HG03060 (cell line): ENCODE data around the gene KRT10.

Experiments used
- ATAC-seq: cut with Tn5 transposase; IDR thresholded peaks from one replicate; pipeline ENCODE4 v1.9.1; 2021; ENCODE audit warnings: low read depth, moderate number of reproducible peaks; ENCODE audit not compliant: unreplicated experiment

KRT10 gene

DNA sequence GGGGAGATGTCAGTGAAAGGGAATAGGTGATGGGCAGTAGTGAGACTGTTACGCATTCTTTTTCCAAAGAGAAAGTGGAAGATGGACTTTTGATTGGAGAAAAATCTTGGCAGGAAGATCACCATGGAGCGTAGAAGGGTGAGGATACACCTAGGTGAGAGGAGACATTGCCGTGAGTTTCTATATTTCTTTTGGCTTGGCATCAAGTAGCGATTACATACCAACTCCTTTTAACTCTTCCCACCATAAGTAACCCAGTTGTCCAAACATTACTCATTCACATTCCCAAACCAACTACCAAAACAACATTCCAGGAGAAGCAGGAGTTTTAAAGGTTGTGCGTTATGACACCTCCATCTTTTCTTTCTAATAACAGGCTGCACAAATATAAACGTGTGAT lies 11.9 kb downstream of the KRT10 start:
- no peak for ATAC-seq

DNA sequence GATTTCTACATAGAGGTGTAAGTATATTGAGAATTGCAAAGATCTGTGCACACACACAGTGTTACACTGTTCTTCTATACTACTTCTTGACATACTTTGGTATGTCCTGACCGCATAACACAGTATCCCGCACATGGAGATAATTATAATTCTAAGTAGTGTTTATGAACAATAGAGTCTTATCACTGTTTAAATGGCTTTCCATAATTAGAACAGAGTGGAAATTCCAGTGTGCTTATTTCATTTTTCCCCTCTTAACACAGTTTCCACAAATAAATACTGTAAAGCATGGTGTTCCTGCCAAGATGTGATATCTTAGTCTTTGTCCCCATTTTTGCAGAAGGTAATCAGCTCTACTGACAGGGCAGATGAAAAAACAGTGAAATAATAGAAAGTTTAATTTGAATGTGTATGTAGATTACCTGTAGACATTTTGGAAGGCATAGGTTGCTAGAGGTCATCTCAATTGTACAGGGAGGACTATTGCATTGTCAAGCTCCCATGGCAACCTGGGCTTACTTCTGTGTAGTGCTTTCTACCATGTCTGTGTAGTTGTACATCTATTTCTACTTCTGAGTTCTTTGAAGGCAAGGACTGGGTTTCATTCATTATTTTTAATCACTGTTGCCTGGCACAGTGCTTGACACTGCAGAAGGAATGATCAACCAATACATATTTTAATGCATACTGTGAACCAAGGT lies 12.5 kb downstream of the KRT10 start:
- ATAC-seq = no peak

DNA sequence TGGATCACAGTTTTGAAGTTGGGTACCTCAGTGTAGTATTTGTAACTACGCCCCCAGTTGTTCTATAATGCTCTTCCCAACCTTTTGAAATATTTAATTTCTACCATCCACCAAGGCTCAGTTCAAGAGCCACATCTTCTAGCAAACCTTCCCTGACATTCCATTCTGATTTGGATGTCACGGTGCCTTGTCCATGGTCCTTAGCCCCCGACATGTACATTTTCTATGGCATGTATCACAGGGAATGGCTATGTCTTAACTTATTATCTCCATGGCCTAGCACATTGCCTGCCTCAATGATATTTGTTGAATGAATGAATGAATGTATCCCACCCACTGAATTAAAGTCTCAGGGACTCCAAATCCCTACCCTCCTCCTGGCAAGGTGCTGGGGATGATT lies 16.3 kb downstream of the KRT10 start:
- ATAC-seq = no peak

DNA sequence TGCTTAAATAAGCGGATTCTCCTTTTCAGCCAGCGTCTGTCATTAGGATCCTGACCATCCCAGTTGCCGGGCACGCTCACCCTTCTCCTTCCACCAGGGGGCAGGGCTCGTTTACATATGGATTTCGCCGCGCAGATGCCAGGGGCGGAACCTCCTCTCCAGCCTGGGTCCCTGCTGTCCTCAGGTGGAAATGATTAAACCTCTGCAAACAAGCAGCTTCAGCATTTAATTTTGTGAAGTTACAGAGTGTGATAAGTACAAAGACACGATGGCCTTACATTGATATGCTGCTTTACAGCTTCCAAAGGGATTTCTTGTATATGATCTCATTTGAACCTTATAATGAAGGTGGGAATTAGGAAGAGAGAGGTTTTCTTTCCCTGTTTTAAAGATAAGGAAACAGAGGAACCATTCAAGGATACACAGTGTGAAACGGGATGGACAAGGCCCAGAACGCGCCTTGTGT lies 18.8 kb downstream of the KRT10 start:
- no peak for ATAC-seq

DNA sequence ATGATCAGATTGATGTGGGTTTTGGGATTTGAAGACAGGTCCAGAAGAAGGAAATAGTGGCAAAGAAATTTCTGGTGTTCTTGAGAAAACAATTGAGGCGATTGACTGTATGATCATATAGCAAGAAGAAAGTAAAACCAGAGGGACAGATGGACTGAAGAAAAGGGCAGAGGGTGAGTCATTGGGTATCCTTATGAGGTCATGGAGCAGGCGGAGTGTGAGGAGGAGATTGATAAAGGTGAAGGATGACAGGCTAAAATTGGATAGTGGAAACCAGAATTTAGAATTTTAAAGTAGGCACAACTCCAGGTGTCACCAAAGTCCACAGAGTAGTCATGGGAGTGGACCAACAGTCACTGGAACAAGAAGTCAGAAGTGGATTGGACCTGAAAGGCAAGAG lies 21.3 kb downstream of the KRT10 start:
- no peak for ATAC-seq

DNA sequence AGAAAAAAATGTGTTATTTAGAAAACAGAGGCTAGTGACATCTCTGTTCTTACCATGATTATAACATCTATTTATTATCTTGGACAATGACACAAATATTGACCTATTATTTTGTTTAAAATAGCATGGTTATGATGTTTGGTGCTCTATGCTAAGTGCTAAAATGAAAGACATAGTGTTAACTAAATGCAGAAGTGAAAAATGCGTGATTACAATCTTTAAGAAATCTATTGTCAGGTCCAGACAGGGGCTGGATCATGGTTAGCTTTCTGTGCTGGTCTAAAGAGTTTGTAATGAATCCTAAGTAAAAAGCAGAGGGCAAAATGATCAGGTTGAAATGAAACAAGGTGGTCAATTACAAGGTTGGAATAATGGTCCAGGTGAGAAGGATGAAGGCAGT lies 22.0 kb downstream of the KRT10 start:
- ATAC-seq = no peak

DNA sequence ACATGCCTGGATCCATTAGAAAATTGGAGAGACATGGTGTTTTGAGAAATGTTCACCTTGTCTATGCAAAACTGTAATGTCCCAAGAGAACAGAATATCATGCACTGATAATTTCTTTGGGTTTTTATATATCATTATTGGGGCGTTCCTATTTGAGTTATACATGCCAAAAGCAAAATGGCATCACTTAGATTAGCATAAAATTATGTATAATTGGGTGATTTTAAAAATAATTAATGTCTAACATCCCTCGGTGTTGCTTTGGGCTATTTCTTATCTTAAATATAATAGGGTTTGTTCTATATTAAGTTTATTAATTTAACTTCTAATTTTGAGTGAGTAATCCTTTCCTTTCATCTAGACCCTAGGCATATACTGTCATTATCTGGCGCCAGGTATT lies 22.6 kb downstream of the KRT10 start, which contains the start of gene KRT28:
Gene KRT28, minus strand, starts transcription at position 101 of the 400 bp plus-strand sequence. Its CDS starts 66 bp downstream, at position 35.
- no peak for ATAC-seq

DNA sequence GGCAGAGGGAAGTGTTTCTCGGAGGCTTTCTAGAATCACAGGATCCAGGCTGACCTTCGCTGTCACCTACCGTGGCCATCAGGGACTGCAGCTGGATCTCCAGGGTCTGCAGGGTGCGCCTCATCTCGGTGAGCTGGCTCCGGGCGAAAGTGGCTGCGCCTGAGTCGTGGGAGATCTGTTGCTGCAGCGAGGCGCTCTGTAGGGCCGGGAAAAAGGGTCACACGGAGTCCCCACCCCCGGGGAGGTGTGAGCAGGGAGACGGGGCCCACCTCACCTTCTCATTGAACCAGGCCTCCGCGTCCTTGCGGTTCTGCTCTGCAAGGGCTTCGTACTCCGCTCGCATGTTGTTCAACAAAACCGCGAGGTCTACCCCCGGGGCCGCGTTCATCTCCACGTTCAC lies 25.6 kb downstream of the KRT10 start:
- ATAC-seq = no peak

DNA sequence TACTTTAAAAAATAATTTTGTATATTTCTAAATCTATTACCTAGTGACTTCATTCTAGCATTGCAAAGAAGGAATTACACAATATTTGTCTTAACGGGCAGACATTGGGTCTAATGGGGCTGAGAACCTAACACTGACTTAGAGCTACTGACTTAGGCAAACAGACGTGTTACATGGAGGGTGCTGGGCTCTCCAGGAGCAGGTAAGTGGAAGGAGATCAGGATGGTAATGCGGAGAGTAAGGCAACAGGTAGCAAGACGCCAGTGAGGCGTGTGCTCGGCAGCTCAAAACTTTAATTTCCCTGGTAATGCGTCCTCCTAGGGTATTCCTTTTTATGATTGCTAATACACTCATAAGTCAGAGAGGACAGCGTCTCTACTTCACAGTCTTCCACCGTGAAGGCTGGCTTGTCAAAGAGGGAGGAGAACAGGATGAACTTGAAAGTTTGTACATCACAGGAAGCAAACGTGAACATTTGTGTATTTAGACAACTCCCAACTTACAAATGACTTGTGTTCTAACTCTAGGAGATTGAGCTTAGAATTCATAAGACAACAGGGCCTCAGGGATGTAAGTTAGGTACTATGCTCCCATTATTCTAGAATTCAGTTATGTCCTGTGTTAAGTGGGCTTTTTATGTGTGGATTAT lies 27.3 kb downstream of the KRT10 start:
- ATAC-seq = no peak

DNA sequence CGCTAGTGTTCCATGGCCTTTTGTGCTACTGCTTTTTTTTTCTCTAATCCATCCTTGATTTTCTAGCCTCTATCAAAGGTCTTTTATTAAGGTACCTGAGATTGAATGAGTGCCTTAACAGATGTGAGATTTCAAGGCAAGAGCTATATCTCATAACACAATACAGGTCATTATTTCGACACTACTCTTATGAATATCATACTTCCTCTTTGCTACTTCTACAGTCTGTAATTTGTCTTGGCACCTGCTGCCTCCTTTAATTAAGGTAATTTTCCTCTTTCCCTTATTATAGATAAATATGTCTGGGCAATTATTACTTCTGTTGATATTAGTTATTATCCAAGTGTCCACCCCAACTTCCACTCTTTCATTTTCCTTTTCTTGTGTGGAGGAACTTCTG lies 27.9 kb downstream of the KRT10 start:
- ATAC-seq = no peak

DNA sequence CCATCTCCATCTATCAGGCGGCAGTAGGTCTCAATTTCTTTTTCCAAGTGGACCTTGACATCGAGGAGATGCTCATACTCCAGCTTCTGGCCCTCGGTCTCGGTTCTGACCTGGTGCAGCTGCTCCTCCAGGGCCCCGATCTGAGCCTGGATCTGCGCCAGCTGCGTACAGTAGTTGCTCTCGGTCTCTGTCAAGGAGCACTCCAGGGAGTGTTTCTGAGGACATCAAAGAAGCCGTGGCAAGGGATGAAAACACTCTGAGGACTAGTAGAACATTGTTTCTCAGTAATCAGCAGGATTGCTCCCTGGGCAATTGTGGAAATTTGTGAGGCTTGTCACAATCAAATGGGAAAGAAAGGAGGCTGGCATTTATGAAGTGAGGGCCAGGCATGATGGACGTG lies 28.6 kb downstream of the KRT10 start:
- ATAC-seq = no peak

DNA sequence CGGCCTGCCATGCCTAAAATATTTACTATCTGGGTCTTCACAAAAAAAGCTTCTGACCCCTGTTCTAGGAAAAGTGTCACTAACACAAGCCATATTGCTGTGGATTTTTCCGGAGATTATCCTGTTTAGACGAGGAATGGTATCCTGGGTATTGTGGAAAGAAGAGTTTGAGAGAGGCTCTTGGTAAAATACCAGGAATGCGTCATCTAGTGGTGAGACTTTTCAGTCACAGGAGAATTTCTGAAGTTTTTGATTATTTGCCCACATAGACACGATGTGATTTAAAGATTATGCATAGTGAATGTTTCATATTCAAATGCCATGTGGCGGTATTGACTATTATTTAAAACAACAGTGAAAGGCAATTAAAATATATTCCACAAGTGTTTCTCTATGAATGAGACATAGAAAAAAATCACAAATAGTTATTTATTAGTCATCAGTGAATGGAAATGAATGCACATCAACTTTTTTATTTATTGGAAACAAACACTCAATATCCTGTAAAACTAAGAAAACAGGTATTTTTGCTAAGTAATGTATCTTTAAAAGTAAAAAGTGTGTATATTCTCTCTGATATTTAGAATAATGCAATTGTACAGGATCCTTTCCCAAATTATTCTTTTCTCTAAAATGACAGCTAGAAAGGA lies 30.5 kb downstream of the KRT10 start:
- no peak for ATAC-seq

DNA sequence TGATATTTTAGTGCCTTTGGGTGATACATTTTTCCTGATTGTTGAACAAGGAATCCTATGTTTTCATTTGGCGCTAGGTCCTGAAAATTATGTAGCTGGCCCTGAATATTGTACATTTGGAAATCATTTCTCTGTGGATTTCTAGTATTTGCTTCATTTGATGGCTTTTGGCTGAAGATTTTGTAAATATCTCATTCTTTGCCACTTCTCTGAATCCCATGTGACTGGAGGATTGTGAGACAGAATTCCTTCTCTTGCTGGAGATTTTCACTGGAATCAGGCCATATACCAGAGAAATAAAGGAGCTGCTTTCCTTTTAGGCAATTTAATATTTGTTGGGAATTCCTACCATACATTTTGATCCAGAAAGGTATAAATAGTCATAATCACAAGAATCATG lies 31.3 kb downstream of the KRT10 start:
- no peak for ATAC-seq

DNA sequence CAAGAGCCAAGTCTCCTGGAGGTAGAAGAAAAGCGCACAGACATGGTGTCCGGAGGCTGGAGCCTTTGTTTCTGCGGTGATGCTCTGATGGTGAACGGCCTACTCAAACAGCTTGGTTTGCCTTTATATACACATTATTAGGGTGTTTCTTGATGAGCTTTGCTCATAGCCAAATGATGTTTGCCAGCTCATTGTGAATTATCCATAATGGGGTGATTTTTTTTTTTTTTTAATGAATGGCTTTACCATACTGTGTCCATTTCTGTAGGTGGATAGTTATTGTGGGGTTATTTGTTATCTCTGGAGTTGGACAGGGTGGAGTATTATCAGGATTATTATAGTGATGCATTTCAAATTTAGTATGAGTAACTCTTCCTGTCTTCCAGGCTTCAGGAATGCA lies 40.0 kb downstream of the KRT10 start, which contains the start of gene KRT27:
Gene KRT27, minus strand, starts transcription at position 101 of the 400 bp plus-strand sequence. Its CDS starts 57 bp downstream, at position 44.
- ATAC-seq = no peak

DNA sequence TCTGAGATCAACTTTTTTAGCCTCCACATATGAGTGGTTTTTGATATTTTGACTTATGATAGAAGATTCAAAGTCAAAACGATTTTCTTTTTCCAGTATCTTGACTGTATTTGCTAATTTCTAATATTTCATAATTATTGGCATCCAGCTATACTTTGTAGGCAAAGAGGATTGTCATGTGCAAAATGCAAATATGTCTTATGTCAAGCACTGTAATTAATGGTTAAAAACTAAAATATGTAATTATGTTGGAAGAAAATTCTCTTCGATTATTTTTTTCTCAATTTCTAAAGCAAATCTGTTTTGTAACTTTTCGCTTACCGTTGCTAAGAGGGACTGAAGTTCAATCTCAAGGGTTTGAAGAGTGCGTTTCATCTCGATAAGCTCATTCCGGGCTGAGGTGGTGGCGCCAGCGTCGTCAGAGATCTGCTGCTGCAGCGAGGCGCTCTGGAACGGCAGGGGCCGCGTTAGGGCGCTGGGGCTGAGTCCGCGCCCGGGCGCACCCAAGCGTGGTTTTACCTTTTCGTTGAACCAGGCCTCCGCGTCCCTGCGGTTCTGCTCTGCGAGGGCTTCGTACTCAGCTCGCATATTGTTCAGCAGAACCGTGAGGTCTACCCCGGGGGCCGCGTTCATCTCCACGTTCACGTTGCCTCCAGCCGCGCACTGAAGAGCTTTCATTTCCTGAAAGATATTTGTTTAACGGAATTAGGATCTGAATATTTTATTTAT lies 43.1 kb downstream of the KRT10 start:
- no peak for ATAC-seq

DNA sequence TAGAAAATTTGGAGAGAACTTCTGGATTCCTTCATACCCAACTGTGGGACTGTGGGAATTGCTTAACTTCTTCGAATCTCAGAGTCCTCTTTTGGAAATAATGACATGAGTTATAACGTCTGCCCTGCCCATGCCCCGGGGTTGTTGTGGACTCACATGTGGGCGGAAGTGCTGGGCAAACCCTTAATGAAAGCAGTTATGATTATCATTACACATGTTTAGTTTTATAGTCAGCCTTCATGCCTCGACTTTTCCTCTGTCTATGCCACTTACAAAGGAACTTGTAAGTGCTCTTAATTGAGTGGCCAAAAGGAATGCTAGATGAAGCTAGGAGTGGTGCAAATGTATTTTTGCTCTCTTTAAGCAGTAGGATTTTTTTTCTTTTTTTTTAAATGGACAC lies 44.0 kb downstream of the KRT10 start:
- no peak for ATAC-seq

DNA sequence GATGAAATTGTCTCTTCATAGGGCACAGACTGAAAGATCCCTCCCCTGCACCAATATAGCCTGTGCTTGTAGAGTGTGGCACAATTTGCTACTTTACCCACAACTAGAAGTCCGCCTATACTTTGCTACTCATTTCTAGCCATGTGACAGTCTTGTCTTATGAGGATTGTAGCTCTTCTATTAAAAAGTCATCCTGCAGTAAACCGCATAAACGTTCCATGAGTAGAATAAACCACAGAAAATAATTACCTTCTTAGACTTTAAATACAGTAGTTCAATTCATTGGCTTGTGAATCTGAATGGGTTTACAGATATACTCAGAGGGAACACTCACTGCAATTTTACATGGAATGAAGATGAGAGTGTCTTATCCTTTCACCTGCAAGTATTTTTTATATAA lies 44.4 kb downstream of the KRT10 start:
- ATAC-seq = no peak

DNA sequence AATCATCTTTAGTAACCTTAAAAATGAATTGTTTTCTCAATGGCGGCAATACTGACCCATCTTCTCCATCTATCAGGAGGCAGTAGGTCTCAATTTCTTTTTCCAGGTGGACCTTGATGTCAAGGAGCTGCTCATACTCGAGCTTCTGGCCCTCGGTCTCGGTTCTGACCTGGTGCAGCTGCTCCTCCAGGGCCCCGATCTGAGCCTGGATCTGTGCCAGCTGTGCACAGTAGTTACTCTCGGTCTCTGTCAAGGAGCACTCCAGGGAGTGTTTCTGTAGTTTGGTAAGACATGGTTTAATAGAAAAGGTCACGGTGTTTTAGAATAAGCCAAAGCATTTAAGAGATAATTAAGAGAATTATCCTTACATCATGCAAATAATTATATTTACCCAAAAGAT lies 45.0 kb downstream of the KRT10 start:
- ATAC-seq = no peak

DNA sequence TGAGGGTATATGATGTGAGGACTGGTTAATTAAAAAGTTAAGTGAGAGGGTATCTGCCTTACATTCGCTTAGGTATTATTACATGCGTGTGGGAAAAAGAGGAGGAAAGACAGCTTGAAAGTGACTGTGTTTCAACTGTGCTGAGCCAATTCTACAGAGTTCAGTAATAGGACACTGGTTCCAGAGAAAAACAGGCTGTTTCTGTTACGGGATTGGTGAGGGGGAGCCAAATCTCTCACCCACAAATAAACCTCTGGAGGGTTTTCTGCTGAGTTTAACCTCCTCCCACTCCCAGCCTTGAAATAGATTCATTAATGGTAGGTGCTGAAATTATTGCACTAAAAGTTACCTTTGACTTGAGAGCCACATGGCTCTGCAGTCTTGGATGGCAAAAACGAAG lies 46.5 kb downstream of the KRT10 start:
- no peak for ATAC-seq

DNA sequence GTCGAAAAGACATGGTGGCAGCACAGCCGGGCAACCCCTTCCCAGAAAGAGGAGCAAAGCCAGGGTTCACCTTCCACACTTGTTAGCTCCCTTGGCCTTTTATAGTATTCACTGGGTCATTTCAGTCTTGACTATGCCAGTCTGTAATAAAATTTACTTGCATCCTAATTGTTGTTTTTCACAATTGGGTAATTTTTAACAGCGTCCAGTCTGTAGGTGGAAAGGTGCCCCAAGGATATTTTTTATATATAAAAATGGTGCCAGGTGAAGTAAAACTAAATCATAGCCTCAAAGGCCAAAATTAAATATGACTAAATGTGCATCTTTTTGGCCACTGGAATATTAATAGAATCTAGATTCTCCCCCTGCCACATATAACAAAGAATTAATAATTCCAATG lies 50.3 kb downstream of the KRT10 start, which contains the start of gene KRT26:
Gene KRT26, minus strand, starts transcription at position 101 of the 400 bp plus-strand sequence. Its CDS starts 88 bp downstream, at position 13.
- ATAC-seq = no peak
